ENCODE results near the gene SNCB.

DNA sequence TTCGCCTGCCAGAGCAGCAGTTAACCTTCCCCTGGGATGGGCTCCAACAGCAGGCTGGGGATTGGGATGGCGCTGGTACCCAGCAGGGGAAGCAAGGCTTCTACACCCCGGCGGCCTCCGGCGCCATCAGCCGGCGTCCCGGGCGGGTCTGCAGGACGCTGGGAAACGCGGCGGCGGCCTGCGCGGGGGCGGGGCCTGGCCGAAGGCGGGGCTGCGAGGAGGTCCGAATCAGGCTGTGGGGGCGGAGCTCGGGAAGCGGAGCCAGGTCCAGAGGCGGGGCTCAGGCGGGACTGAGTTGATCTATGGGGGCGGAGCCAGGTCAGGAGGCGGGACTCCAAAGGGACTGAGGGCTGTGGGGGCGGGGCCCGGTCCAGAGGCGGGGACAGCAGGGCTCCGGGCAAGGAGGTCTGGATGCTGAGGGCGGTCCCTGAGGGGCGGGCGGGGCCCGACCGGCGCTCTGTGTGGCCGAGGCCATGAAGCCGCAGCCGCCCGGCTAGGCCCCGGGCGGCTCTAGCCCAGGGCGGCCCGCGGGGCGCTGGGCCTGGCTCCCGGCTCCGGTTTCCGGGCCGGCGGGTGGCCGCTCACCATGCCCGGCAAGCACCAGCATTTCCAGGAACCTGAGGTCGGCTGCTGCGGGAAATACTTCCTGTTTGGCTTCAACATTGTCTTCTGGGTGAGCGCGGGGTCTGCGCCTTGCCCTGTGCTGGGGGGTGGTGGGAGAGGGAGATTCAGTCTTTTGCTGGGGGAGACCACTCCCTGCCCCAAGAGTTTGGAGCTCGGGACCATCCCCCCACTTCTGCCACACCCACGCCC, 16.9 kb upstream of the SNCB start, which contains the start of gene TSPAN17:
- TF ChIP-seq, protein P1, sequence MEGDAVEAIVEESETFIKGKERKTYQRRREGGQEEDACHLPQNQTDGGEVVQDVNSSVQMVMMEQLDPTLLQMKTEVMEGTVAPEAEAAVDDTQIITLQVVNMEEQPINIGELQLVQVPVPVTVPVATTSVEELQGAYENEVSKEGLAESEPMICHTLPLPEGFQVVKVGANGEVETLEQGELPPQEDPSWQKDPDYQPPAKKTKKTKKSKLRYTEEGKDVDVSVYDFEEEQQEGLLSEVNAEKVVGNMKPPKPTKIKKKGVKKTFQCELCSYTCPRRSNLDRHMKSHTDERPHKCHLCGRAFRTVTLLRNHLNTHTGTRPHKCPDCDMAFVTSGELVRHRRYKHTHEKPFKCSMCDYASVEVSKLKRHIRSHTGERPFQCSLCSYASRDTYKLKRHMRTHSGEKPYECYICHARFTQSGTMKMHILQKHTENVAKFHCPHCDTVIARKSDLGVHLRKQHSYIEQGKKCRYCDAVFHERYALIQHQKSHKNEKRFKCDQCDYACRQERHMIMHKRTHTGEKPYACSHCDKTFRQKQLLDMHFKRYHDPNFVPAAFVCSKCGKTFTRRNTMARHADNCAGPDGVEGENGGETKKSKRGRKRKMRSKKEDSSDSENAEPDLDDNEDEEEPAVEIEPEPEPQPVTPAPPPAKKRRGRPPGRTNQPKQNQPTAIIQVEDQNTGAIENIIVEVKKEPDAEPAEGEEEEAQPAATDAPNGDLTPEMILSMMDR (IDR thresholded peaks at IDR 0.05) = no peak
- peak; percentile 53 to 58 for TF ChIP-seq POLR2AphosphoS5 (IDR thresholded peaks at IDR 0.05; ENCODE audit: insufficient read depth in 1 of 2, low read depth in 1 of 2)
- peak in 1 of 2 donors; percentile 60 for TF ChIP-seq POLR2A (IDR thresholded peaks at IDR 0.05)

Data from vagina (tissue), 2 donors.